Right lobe of liver (tissue), 4 donors: ENCODE measurements around the gene CYFIP1.

Experiments
- CTCF ChIP-seq, 4 donors: fragments of 200-600 bp in 3 of 4; fragments of 450-650 bp in 1 of 4; IDR thresholded peaks; one replicate each; pipeline versions ENCODE4 v1.5.1 to v1.8.0; 2016 to 2022; ENCODE audit warnings: antibody characterized with exemption in 4 of 4, mild to moderate bottlenecking in 2 of 4
- POLR2A ChIP-seq: fragments of 450-650 bp; IDR thresholded peaks from one replicate; pipeline ENCODE4 v1.6.1; 2017; ENCODE audit warnings: antibody characterized with exemption, mild to moderate bottlenecking
- donor health status: DM: no; HTN: no; CAD: no.
- donor health status: DM: no; HTN: no; CAD: no.
- donor health status: DM: no; HTN: yes; CAD: no.

DNA sequence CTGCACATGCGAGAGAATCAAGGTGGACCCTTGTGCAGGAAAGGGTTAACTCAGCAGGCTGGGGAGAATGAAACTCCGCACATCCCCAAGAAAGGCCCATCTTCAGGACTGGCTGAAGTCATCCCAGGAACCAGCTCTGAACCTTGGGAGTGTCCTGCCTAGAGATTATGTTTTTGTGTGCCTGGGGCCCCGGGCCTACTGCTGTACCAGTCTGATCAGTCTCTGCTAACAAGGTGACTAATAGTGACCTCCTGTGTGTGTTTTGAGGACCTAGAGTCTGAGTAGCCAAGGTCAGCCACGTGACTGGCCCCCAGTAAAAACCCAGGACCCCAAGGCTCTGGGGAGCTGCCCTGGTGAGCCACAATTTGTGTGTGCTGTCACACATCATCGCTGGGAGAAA, 58.2 kb downstream of the CYFIP1 start:
- TF ChIP-seq CTCF (IDR thresholded peaks at IDR 0.05) (no peak), POLR2A (no peak)
